Brain microvascular endothelial cell (primary cell): ENCODE data around the gene AUTS2.
A peak's percentile ranks its signal among the peaks of the same experiment; 100 is the strongest.

Experiments used
- DNase-seq: peaks from one replicate; pipeline ENCODE4 v3.0.0-alpha.2; 2020
- H3K27ac ChIP-seq: fragments of 250-450 bp; sonication (Bioruptor Pico); 2 replicates; pipeline ENCODE4 v1.5.1; 2020; ENCODE audit warnings: mild to moderate bottlenecking, moderate library complexity
- H3K27me3 ChIP-seq: fragments of 250-450 bp; sonication (Bioruptor Pico); replicated peaks from 2 replicates; pipeline ENCODE4 v1.5.1; 2020; ENCODE audit warnings: mild to moderate bottlenecking
- H3K36me3 ChIP-seq: fragments of 250-450 bp; sonication (Bioruptor Pico); replicated peaks from 2 replicates; pipeline ENCODE4 v1.5.1; 2020; ENCODE audit warnings: mild to moderate bottlenecking
- H3K4me3 ChIP-seq: 2 replicates; pipeline ENCODE4 v1.5.1; 2011; ENCODE audit warnings: low read depth, mild to moderate bottlenecking, control low read depth, low read length, moderate library complexity
- in situ Hi-C: cut with HindIII; loops from 2 replicates; pipeline ENCODE4 v1.10.0; 2017; ENCODE audit warnings: low sequenced_read_pairs, low pct_ligation_motif_present
- TF ChIP-seq, protein P1 (sequence below): IDR thresholded peaks from 2 replicates; pipeline ENCODE4 v1.5.1; 2011; ENCODE audit warnings: low read depth, mild to moderate bottlenecking, moderate library complexity, low read length, control low read depth, inconsistent platforms; ENCODE audit errors: missing control alignments

Gene AUTS2

DNA sequence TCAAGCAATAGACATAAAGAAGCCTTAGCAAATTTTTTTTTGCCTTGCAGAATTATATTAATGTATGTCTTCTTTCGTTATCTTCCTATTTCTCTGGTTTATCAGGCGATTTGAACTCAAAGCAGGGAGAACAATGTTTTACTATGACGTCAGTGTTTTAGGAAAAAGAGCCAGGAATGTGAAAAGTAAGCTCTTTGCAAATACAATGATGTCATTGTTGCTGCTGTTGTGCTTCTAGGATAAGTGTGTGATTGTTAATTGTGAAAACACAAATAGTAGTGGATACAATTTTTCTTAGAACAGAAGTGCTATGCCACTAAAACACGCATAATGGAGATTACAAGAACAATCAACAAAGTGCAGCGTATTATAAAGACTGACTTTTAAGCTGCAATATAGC lies 9.5 kb upstream of the AUTS2 start:
- TF ChIP-seq, protein P1, sequence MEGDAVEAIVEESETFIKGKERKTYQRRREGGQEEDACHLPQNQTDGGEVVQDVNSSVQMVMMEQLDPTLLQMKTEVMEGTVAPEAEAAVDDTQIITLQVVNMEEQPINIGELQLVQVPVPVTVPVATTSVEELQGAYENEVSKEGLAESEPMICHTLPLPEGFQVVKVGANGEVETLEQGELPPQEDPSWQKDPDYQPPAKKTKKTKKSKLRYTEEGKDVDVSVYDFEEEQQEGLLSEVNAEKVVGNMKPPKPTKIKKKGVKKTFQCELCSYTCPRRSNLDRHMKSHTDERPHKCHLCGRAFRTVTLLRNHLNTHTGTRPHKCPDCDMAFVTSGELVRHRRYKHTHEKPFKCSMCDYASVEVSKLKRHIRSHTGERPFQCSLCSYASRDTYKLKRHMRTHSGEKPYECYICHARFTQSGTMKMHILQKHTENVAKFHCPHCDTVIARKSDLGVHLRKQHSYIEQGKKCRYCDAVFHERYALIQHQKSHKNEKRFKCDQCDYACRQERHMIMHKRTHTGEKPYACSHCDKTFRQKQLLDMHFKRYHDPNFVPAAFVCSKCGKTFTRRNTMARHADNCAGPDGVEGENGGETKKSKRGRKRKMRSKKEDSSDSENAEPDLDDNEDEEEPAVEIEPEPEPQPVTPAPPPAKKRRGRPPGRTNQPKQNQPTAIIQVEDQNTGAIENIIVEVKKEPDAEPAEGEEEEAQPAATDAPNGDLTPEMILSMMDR: no peak
- H3K27me3 ChIP-seq: no peaks in the 10 kb centered on the region
- no peak overlapping the region for H3K4me3 ChIP-seq
- in situ Hi-C loops: no loop called here
- no peaks in the 10 kb centered on the region for H3K36me3 ChIP-seq
- H3K27ac ChIP-seq: no peak overlapping the region
- no peak for DNase-seq

DNA sequence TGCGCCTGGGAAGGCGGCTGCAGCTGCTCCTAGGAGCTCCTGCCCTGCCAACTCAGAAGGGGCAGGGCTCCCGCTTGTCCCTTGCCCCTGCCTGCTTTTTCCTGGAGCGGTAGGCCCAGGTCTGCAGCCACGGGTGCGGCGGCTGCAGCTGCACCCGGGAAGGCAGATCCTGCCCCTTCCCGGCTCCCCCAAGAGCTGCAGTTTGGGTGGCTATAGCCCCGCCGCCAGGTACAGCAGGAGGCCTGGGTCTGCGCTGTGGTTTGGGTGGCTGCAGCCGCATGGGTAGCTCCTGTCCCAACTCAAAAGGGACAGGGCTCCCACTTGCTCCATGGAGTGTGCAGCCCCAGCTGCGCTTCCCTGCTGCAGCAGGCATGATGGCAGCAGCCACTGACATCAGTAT lies 6.5 kb upstream of the AUTS2 start:
- TF ChIP-seq, protein P1: no peak
- in situ Hi-C loops: no loop called here
- Histone ChIP-seq H3K27ac (no peak overlapping the region), H3K27me3 (no peaks in the 10 kb centered on the region), H3K4me3 (no peak overlapping the region), H3K36me3 (no peaks in the 10 kb centered on the region)
- DNase-seq: no peak

DNA sequence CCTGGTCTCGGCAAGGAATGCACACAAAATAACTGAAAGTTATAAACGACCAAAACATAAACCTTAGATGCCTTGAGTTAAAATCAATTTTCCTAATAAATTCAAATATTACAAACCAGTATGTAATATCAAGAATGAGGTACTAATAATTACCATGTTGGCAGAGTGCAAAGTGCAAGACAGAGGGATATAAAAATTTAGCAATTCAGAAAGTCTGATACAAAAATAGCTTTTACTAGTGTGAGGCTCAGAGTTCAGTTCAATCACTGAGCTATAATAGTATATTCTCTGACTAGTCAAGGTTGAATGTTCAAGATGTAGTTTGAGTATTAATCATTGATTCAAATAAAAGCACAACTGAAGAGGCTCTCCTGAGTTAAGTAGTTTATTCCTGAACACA lies 4.8 kb upstream of the AUTS2 start:
- TF ChIP-seq, protein P1: no peak
- no peaks in the 10 kb centered on the region for H3K36me3 ChIP-seq
- in situ Hi-C loops: no loop called here
- DNase-seq: no peak
- H3K4me3 ChIP-seq: no peak overlapping the region
- H3K27ac ChIP-seq: no peak overlapping the region
- peaks cover 3% of the 10 kb centered on the region for H3K27me3 ChIP-seq

DNA sequence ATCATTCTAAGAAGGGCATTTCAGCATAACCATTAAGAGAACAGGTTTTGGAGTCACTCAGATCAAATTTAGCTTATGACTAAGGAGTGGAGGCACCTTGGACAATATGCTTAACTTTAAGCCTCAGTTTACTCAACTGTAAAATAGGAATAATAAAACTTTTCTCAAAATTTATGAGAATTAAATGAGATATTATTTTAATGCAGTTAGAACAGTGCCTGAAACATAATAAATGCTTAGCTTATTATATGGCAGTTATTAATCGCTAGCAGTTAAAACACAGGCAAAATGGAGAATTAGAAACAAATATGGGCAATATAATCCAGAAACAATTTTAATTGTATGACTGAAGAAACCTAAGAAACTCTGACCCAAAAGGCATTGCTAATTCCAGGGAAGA lies 2.9 kb upstream of the AUTS2 start:
- DNase-seq: no peak
- Histone ChIP-seq H3K27ac (no peak overlapping the region), H3K27me3 (peaks cover 11% of the 10 kb centered on the region), H3K4me3 (no peak overlapping the region), H3K36me3 (no peaks in the 10 kb centered on the region)
- in situ Hi-C loops: no loop called here
- TF ChIP-seq, protein P1: no peak

DNA sequence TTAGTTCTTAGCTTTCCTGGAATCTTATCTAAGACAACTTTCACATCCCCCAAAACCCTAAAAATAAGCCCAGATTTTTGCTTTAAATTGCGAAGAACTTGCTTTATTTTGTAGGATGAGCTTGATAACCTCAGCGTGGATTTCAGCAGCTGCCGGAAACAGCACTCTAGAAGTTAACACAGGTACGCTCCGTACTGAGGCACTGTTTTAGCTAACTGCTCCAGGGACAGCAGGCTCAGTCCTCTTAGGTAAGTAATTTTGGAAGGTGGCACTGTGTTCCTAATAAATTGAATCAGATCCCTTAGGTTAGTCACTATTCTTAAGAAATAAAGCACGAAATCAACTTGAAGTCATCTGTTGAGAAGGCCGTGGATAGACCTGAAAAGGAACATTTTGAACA lies 2.2 kb upstream of the AUTS2 start:
- Histone ChIP-seq H3K36me3 (no peaks in the 10 kb centered on the region), H3K27ac (no peak overlapping the region), H3K4me3 (no peak overlapping the region), H3K27me3 (peaks cover 11% of the 10 kb centered on the region)
- in situ Hi-C loops: no loop called here
- TF ChIP-seq, protein P1: no peak
- DNase-seq: no peak

DNA sequence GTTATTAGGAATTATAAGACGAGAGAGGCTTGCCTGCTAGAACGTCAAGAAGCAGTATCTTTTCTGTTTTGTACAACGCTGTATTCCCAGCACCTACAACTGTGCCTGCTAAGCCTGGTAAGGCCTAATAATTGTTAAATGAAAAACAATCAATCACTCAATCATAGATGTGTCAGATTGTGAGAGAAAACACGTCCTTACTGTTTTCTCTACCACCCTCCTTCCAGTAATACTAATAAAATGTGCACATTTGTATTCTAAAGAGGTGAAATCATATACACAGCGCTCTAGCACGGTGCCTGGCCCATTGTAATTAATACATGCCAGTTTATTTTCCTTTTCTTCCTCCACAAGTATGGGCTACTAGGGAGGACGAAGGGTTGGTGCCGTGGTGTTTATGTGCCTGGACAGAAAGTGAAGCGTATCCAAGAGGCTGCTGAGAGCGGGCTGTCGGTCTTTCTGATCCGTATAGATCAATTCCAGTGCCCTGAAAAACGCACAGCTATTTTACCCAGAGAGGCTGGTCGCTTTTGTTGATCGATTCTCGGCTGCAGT lies 1.5 kb upstream of the AUTS2 start:
- Histone ChIP-seq H3K27me3 (peaks cover 11% of the 10 kb centered on the region), H3K36me3 (no peaks in the 10 kb centered on the region), H3K27ac (no peak overlapping the region), H3K4me3 (peak overlapping the region; percentile 57)
- in situ Hi-C loops: no loop called here
- DNase-seq: no peak
- TF ChIP-seq, protein P1: no peak
